Fibroblast of lung (primary cell): ENCODE data around the gene WWOX. TPM values are rescaled to one million over a fixed set of nuclear protein-coding genes. Genes with fewer than 3 reads are reported as not detected.
A peak's percentile ranks its signal among the peaks of the same experiment; 100 is the strongest.

Experiments
- DNase-seq, 2 donors: peaks; one replicate each; pipeline versions ENCODE4 v3.0.0 to v3.0.0-alpha.2; 2010; ENCODE audit warnings: low read depth in 2 of 2
- H2AFZ ChIP-seq: 2 replicates; pipeline ENCODE4 v1.5.1; 2012; ENCODE audit warnings: low read length, control low read depth, inconsistent platforms
- H3K27ac ChIP-seq: 2 replicates; pipeline ENCODE4 v1.5.1; 2011; ENCODE audit warnings: low read length, control low read depth; ENCODE audit not compliant: insufficient read depth
- H3K27me3 ChIP-seq: 2 replicates; pipeline ENCODE4 v1.5.1; 2011; ENCODE audit warnings: mild to moderate bottlenecking, low read length; ENCODE audit not compliant: control insufficient read depth, insufficient read depth
- H3K36me3 ChIP-seq: 2 replicates; pipeline ENCODE4 v1.5.1; 2011; ENCODE audit warnings: low read length; ENCODE audit not compliant: control insufficient read depth, insufficient read depth
- H3K4me1 ChIP-seq: 2 replicates; pipeline ENCODE4 v1.5.1; 2011; ENCODE audit warnings: low read length; ENCODE audit not compliant: control insufficient read depth, insufficient read depth; ENCODE audit errors: extremely low read depth
- H3K4me2 ChIP-seq: 2 replicates; pipeline ENCODE4 v1.5.1; 2011; ENCODE audit warnings: low read length, control low read depth; ENCODE audit not compliant: insufficient read depth; ENCODE audit errors: extremely low read depth
- H3K4me3 ChIP-seq, 4 experiments: fragments of 200-600 bp in 1 of 4; sonication (generic) in 1 of 4; replicated peaks in 1 of 4; 2 replicates each; pipeline ENCODE4 v1.5.1; 2011 to 2016; ENCODE audit warnings: low read length in 4 of 4, low read depth in 3 of 4, mild to moderate bottlenecking in 3 of 4, control low read depth in 2 of 4, inconsistent platforms in 1 of 4, mixed read lengths in 1 of 4; ENCODE audit not compliant: insufficient read depth in 1 of 4; ENCODE audit errors: control extremely low read depth in 1 of 4
- H3K79me2 ChIP-seq: 2 replicates; pipeline ENCODE4 v1.5.1; 2012; ENCODE audit warnings: mild to moderate bottlenecking, low read length, inconsistent platforms; ENCODE audit not compliant: control insufficient read depth, insufficient read depth
- H3K9ac ChIP-seq: 2 replicates; pipeline ENCODE4 v1.5.1; 2011; ENCODE audit warnings: mild to moderate bottlenecking, low read length, control low read depth; ENCODE audit not compliant: insufficient read depth
- H3K9me3 ChIP-seq: 2 replicates; pipeline ENCODE4 v1.5.1; 2012; ENCODE audit warnings: low read depth, low read length; ENCODE audit not compliant: control insufficient read depth, insufficient read depth
- H4K20me1 ChIP-seq: 2 replicates; pipeline ENCODE4 v1.5.1; 2011; ENCODE audit warnings: low read length; ENCODE audit not compliant: control insufficient read depth, insufficient read depth; ENCODE audit errors: extremely low read depth
- EZH2 ChIP-seq: IDR thresholded peaks from 2 replicates; pipeline ENCODE4 v1.5.1; 2012; ENCODE audit warnings: low read length, control low read depth, mild to moderate bottlenecking; ENCODE audit errors: missing control alignments
- polyA plus RNA-seq, 2 donors: library from polyadenylated mRNA; depleted of rRNA in 1 of 2; stranded (reverse) in 1 of 2; unstranded in 1 of 2; fragments of >200 nt; gene quantifications; 2 replicates each; pipeline ENCODE4 v1.2.1, GENCODE V29; 2011 to 2012; ENCODE audit warnings: missing spikeins in 1 of 2
- total RNA-seq: library from RNA; depleted of rRNA; stranded (reverse); fragments of >200 nt; gene quantifications from 2 replicates; pipeline ENCODE4 v1.2.1, GENCODE V29; 2014
- TF ChIP-seq, protein P1 (sequence below), 2 donors: IDR thresholded peaks in 1 of 2; conservative IDR thresholded peaks in 1 of 2; 1 replicate in 1 of 2; 2 replicates in 1 of 2; pipeline ENCODE4 v1.5.1; 2011 to 2012; ENCODE audit warnings: low read length in 2 of 2, control low read depth in 1 of 2, inconsistent platforms in 1 of 2, low read depth in 1 of 2, mild to moderate bottlenecking in 1 of 2

Gene WWOX
- total and polyA plus RNA-seq, 2 donors (not counting 1 experiment from before 2014, with no cell fraction given), result 5.6 to 16.3 TPM

DNA sequence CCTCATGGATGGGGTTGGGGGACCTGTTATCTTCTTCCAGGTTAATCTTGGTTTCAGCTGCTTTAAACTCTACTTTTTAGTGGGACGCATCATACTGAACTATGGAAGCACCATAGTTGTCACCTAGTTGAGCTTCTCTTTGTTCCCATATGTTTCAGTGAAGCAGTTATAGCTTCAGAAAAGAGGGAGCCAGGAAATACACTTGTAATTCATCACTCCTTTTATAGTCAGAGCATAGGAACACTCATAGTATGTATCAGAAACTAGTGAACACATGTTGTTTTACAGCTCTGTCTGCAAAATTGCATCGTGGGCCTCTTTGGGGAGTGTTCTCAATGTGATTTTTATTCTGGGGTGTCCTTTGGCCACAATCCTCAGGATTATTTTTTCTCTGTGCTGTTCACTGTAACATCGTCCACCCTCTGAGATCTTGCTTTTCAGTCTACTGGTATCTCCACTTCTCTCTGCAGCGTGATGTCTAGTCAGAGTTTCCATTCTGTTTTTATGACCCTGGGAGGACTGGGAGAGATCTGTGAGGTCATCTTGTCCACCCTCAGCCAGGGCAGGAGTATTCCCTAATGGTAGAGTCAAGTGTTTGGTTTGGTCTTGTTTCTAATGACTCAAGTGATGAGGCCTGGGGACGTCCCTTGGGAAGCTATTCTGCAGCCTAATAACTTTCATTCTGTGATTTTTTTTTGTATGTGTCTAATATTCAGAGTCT is 585.4 kb downstream of the WWOX start:
- peaks cover 5% of the 10 kb centered on the region for H3K4me1 ChIP-seq
- no peaks in the 10 kb centered on the region for H3K9me3 ChIP-seq
- H3K36me3 ChIP-seq, result no peaks in the 10 kb centered on the region
- H4K20me1 ChIP-seq, result no peaks in the 10 kb centered on the region
- no peak overlapping the region for H3K4me3 ChIP-seq
- H3K27ac ChIP-seq, result peak overlapping the region; percentile 82
- TF ChIP-seq, protein P1, sequence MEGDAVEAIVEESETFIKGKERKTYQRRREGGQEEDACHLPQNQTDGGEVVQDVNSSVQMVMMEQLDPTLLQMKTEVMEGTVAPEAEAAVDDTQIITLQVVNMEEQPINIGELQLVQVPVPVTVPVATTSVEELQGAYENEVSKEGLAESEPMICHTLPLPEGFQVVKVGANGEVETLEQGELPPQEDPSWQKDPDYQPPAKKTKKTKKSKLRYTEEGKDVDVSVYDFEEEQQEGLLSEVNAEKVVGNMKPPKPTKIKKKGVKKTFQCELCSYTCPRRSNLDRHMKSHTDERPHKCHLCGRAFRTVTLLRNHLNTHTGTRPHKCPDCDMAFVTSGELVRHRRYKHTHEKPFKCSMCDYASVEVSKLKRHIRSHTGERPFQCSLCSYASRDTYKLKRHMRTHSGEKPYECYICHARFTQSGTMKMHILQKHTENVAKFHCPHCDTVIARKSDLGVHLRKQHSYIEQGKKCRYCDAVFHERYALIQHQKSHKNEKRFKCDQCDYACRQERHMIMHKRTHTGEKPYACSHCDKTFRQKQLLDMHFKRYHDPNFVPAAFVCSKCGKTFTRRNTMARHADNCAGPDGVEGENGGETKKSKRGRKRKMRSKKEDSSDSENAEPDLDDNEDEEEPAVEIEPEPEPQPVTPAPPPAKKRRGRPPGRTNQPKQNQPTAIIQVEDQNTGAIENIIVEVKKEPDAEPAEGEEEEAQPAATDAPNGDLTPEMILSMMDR (conservative IDR thresholded peaks at IDR 0.05 in 1 of 2, IDR thresholded peaks at IDR 0.05 in 1 of 2; ENCODE audit: low read depth in 1 of 2, low read length in 2 of 2), result no peak
- TF ChIP-seq EZH2, result no peak
- no peak overlapping the region for H2AFZ ChIP-seq
- H3K4me2 ChIP-seq, result no peak overlapping the region
- H3K9ac ChIP-seq, result no peak overlapping the region
- no peaks in the 10 kb centered on the region for H3K27me3 ChIP-seq
- no peaks in the 10 kb centered on the region for H3K79me2 ChIP-seq
- DNase-seq, result peak; percentile 24 to 58

DNA sequence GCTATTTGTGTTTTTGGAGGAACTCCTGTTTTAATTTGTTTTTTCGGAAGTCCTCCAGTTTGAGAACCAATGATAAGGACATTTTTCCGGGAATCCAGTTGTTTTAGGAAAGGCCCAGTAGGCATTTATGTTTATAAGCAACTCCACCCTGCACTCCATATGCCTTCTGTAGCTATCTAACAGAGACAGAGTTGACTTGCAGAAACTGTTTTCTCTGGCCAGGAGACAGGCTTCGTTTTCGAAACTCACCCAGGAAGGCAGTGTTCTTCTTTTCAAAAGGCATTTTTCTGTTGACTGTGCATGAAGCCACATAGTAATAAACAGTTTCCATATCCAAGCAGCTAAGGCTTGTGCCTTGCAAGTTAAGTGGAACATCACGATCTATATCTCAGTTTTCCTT is 587.1 kb downstream of the WWOX start:
- no peak for TF ChIP-seq EZH2
- TF ChIP-seq, protein P1 (conservative IDR thresholded peaks at IDR 0.05 in 1 of 2, IDR thresholded peaks at IDR 0.05 in 1 of 2; ENCODE audit: low read depth in 1 of 2, low read length in 2 of 2), result no peak
- Histone ChIP-seq H3K9me3 (no peaks in the 10 kb centered on the region), H3K4me3 (no peak overlapping the region), H3K4me2 (no peak overlapping the region), H4K20me1 (no peaks in the 10 kb centered on the region), H3K79me2 (no peaks in the 10 kb centered on the region), H2AFZ (no peak overlapping the region), H3K4me1 (peaks cover 5% of the 10 kb centered on the region), H3K9ac (no peak overlapping the region), H3K36me3 (no peaks in the 10 kb centered on the region), H3K27me3 (no peaks in the 10 kb centered on the region), H3K27ac (no peak overlapping the region)
- peak in 1 of 2 donors; percentile 54 for DNase-seq

DNA sequence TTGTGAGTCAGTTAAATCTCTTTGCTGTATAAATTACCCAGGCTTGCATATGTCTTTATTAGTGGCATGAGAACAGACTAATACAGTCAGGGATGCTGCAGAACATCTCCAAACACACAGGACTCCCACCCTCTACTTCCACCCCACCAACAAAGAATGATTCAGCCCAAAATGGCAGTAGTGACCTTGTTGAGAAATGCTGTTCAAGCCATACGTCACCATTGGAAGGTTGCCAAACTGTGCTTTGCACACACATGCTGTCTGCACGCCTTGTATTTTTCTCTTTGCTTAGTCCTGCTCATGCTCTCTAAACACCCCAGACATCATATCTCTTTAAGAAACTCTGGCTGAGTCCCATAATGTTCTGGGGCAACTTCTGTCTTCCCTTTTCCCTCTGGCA is 589.6 kb downstream of the WWOX start:
- no peaks in the 10 kb centered on the region for H3K27me3 ChIP-seq
- H3K27ac ChIP-seq, result no peak overlapping the region
- H2AFZ ChIP-seq, result no peak overlapping the region
- H3K4me1 ChIP-seq, result peaks cover 4% of the 10 kb centered on the region
- peak in 1 of 2 donors; percentile 57 for DNase-seq
- H3K9ac ChIP-seq, result no peak overlapping the region
- H3K79me2 ChIP-seq, result no peaks in the 10 kb centered on the region
- H4K20me1 ChIP-seq, result no peaks in the 10 kb centered on the region
- TF ChIP-seq, protein P1 (conservative IDR thresholded peaks at IDR 0.05 in 1 of 2, IDR thresholded peaks at IDR 0.05 in 1 of 2; ENCODE audit: low read depth in 1 of 2, low read length in 2 of 2), result no peak
- TF ChIP-seq EZH2, result no peak
- no peaks in the 10 kb centered on the region for H3K9me3 ChIP-seq
- H3K4me3 ChIP-seq, result no peak overlapping the region
- no peaks in the 10 kb centered on the region for H3K36me3 ChIP-seq
- no peak overlapping the region for H3K4me2 ChIP-seq
